ENCODE results near the gene CCND1. TPM values are rescaled to one million over a fixed set of nuclear protein-coding genes. Genes with fewer than 3 reads are reported as not detected.
A peak's percentile ranks its signal among the peaks of the same experiment; 100 is the strongest.
"Not testable (repeated sequence)": the region's sequence is repeated elsewhere in the genome, so short reads cannot be mapped to it uniquely, and the experiment has no call there.

Gene CCND1
- total RNA-seq, 1 donor from 2014 or later, result 83.8 TPM

DNA sequence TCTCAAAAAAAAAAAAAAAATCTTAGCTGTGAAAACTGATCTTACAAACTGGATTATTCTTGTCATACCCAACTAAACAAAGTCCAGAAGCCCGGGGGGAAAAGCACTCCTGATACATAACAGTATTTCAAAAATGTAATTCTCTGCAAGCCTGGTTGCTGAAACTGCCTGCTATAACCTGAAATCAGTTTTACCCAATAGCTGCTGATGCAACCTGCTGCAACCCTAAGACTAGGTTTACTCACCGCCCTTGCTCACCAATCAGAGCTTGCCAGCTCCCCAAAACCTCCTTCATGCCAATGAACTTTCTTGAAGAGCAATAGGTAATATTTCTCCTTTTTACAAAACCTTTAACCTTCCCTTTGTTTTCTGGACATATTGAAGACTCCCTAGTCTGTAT, 50.5 kb downstream of the CCND1 start:
- no peak for DNase-seq

DNA sequence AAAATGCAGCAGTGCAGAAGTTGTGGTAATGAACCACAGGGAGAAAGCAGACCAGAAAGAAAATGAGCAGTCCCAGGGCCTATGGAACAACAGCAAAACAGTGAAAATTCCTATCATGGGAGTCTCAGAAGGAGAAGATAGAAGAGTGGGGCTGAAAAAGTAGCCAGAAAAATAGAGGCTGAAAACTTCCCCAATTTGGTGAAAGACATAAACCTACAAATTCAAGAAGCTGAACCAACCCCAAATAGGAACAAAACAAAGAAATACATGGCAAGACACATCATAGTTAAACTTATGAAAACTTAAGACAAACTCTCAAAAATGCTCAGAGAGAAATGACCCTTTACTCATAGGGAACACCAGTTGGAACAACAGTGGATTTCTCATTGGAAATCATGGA, 51.5 kb downstream of the CCND1 start:
- no peak for DNase-seq

DNA sequence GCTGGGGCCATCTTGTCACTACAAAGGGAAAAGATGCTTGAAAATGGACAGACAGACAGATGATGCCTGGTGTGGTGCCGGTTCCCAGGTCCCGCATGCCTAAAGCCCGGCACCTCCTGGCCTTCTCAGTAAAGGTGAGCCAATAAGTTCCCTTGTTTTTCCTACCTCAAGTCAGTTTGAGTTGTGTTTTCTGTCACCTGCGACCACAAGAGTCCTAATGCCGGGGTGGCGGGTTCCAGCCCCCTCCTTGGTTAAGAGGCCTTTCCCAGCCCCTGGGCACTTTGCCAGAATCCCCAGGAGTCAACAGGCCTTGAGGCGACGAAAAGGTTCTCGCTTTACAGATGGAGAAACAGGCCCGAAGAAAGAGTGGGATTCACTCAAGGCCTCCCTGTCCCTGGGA, 53.8 kb downstream of the CCND1 start:
- no peak for DNase-seq

DNA sequence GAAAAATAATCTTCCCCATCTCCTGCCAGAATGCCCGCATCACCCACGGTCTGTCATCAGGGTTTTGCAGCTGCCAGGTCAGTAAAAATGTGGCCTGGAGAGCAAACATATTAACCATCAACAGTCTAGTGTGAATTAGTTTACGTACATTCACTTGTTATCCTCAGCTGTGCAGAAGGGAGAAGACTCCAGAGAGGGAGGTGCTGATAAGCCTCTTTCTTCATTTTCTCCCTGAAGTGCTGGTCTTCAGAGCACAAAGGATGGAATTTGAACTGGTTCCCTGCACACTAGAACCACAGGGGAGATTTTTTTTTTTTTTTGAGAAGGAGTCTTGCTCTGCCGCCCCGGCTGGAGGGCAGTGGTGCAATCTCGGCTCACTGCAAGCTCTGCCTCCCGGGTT, 54.6 kb downstream of the CCND1 start:
- DNase-seq, result no peak

DNA sequence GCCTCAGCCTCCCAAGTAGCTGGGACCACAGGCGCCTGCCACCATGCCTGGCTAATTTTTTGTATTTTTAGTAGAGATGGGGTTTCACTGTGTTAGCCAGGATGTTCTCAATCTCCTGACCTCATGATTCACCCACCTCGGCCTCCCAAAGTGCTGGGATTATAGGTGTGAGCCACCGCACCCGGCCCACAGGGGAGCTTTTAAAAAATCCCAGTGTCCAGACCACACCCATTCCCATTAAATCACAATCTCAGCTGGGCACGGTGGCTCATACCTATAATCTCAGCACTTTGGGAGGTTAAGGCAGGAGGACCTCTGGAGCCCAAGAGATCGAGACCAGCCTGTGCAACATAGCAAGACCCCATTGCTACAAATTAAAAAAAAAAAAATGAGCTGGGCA, 55.0 kb downstream of the CCND1 start:
- not testable (repeated sequence) for DNase-seq

DNA sequence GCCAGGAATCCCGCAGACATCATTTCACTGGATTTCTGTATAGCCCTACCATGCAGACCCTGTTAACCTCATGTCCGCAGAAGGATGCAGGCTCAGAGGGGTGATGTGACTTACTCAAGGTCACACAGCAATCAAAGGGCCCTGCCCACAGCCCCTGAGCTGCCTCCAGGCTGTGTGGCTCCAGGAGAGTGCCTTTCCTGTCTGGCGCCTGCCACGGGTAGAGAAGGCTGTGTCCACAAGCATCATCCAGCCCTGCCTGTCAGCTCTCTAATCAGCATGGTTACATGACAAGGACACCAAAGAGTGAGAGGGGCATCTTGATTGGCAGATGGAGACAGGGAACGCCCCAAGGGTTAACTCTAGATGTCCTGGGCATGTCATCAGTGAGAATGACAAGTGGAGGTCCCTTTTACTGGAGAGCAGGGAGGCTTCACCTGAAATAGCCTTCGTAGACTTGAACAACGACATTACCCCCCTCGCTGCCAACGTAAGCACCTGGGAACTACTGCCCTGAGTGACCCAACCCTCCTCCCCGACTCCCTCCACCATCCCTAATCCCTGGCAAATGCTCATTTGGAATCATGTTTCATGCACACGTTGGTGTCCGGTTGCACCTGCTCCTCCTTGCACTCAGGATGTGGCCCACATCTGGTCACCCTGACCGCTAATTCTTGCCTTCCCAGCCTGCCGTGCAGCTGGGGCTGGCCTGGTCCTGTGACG, 56.0 kb downstream of the CCND1 start:
- DNase-seq, result no peak

DNA sequence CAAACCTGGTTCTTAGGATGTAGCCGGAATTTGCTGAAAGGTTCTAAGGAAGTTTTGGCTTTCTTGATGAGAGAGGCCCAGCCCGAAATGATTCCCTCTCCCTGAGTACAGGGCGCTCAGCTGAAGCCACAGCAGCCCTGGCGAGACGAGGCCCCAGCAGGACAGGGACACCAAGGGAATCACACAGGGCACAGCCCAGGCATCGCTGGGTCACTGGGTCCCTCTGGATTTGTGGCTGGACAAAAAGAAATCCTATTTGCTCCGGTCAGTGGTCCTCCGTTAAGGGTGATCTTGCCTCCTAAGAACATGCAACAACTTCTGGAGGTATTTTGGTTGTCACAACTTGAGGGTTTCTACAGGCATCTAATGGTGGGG, 56.5 kb downstream of the CCND1 start:
- DNase-seq, result no peak

DNA sequence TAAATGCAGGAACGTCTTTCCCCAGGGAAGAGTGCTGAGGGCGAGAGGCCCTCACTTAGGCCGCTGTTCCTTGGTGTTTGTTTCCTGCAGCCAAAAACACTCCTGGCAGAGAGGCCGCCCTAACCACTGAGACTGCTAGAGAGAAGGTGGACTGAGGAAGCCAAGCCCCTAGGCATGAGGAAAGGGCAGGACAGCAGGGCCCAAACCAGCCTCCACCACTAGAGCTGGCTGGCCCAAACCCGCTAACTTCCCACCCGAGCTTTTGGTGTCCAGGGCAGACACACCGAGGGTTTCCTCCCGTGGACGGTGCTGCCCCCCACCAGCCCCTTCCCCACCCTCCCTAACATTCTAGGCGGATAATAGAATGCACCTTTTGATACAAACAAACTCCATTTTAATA, 56.9 kb downstream of the CCND1 start:
- DNase-seq, result no peak

- no peak for DNase-seq
These were observed 57.4 kb downstream of the CCND1 start for GRCh38 chr11:69698362-69698761.

DNA sequence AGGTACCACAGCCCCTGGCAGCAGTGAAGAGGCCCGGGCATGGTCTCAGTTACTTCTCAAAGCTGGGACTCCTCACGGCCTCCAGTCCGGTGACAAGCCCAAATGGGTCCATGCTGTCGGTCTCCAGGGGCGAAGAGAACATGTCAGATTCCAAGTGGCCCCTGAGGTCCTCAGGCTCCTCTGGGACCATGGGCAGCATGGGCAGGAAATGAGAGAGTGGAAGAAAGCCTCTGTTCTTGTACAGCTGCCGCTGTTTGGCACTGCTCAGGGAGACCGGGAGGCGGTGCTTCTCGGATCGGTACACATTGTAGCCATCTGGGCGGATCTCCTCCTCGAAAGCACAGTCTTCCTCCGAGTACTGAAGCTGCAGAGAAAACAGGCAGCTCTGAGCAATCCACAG, 58.3 kb downstream of the CCND1 start:
- peak; percentile 51 for DNase-seq

GRCh38 chr11:69700278-69701140, 59.6 kb downstream of the CCND1 start:
- peak; percentile 48 for DNase-seq

DNA sequence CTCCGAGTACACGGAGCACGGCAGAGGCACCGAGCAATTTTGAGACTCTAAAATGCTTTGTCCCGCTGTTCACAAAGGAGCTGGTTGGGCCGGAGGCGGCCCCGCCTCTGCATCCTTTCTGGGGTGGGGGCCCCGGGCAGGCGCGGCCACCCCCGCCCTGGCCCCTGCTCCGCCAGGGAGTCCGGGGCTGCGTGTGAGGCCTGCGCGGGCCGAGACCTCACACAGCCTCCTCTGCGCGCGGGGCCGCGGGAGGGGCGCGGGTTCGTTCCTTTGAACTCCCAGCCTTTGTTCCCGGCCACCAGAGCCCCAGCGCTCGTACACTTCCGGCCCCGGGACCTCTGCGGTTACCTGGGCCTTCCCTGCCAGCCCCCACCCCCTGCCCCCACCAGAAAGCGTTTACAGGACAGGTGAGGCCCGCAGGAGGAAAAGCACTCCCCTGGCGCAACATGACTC, 61.3 kb downstream of the CCND1 start:
- no peak for DNase-seq

DNA sequence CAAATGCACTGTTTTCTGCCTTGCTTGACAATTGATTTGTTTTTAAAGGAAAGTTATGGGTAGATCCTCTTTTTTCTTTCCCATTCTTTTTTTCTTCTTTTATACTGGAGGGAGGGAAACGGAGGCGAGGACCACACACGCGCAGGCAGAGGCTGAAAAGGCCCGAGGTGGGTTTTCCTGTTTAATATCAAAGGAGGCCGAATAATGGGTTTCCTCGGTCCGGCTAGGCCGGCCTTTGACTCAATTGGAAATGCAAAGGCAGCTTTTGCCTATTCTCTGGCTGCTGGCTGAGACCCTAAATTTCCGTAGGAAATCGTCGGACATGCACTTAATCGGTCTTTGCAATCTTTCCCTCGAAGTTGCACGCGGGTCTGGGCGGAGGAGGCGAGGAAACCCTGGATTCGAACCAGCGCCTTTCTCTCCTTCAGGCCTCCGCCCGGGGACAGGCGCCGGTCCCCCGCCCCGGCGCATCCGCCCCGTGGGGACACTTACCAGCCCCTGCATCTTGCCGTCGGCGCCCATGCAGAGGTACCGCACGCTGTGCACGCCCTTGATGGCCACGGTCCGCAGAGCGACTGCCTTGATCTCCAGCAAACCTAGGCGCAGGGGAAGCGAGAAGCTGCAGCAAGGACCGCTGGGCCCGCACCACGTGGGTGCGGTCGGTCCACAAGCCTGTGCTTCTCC, 62.0 kb downstream of the CCND1 start:
- DNase-seq, result no peak

DNA sequence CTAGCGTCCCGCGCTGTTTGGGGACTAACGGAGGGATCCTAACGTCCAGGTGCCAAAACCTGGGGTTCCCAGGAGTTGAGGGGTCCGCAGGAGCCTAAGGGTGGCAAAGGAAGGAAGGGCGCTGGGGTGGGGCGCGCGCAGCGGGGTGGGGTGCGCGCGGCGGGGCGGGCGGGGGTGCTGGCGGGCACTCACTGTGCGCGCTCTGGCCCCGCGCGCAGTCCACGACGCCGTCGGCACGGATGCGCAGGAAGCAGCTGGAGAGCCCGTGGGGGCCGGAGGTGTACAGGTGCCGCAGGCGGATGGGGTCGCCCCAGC, 62.5 kb downstream of the CCND1 start:
- no peak for DNase-seq

Other genes starting within 250 kb of the CCND1 start
- not detected for gene LINC01488, start 159.5 kb upstream of the CCND1 start, total RNA-seq
- gene LTO1, start 34.2 kb downstream of the CCND1 start, total RNA-seq, result 11.6 TPM
- gene FGF19, start 62.9 kb downstream of the CCND1 start, total RNA-seq, result 0.49 TPM
- not detected for gene FGF4, start 134.2 kb downstream of the CCND1 start, total RNA-seq
- 0.30 TPM for gene FGF3, start 178.3 kb downstream of the CCND1 start, total RNA-seq